RKO (cell line): ENCODE results near the gene ODF2L.
A peak's percentile ranks its signal among the peaks of the same experiment; 100 is the strongest.
"Not testable (repeated sequence)": the region's sequence is repeated elsewhere in the genome, so short reads cannot be mapped to it uniquely, and the experiment has no call there.

Experiments used
- DNase-seq: peaks from one replicate; pipeline ENCODE4 v3.0.0-alpha.2; 2016; ENCODE audit warnings: low spot score

Gene ODF2L

DNA sequence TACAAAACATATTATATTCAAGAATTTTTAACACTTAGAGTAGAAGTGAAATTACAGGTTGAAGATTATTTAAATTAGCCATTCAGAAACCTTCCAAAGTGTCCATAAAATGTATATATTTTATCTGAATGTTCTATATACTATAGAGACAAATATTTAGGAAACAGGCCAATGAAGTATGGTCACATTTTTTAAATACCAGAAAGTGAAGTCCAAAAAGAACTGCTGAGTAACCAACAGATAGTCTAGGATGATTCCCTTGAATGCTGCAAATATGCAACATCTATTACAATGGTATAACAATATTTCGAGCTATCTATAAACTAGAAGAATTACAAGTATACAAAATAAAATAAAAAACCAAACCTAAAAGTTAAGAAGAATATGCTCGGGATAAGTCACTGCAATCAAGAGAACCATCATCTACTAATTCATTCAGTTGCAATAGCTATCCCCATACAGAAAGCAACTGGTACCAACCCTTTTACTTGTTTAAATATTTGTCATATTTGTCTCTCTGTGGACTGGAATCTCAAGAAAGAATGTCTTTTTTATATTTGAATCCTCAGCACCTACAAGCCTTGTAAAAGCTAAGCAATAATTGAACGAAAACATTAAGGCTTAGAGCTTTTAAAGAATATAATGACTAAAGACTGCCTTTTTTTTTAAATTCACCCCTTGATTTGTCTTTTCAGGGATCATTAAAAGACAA, 8.1 kb downstream of the ODF2L start:
- no peak for DNase-seq

DNA sequence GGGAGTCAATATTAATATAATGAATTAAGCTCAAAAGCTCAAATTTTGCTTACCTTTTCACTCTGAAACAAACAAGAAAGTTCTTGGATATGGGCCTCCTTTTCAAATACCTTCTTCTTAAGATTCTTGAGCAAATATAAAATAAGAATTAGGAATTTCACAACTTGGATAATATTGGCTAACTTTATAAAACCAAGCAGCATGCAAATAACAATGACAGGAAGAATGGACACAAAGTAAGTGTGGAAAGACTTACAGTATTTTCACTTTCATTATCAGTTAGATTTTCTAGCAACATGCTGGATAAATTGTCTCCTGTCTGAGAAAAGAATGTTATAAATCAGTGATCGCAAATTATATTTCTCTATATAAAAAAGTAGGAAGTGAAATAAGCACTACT, 13.2 kb downstream of the ODF2L start:
- no peak for DNase-seq

DNA sequence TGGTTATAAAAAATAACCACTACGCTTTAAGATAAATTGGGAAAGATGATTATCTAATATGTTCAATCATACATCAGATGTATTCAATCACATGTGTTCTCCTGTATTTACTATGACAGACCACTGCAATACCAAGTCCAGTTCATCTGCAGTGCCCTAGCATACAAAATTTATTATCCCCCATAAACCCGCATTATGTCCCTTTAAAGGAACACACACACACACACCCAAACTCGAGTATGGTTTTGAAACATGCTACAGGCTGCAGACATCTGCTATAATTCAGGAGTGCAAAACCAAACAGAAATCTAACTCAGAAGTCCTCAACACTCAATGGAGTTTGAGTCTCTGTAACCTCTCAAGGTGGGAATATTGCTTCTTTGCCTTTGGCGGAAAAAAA, 14.9 kb downstream of the ODF2L start:
- DNase-seq = no peak

DNA sequence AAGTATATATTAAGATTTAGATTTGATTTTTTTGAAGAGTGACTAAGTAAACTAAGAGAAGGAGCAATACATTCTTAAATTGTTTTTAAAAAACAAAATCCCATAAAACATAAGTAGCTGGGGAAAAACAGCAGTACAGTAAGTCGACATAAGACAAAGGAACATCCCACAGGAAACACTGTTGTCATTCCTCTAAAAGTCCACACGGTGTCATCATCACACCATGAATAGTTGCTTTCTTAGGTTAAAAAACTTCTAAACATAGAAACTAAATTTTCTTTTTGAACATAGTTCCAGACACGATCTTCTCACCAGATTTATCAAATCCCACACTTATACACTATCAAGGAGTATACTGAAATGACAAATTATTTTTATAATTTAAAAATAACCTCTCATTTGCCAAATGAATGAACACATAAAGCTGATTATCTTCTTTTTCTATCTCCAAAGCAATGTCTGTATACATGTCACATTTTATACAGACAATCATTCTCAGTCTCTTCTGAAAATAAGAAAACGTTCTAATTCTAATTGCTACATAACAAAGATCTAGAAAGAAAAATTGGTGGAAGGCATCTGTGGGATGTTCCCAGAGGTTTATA, 15.8 kb downstream of the ODF2L start:
- DNase-seq = peak; percentile 87

DNA sequence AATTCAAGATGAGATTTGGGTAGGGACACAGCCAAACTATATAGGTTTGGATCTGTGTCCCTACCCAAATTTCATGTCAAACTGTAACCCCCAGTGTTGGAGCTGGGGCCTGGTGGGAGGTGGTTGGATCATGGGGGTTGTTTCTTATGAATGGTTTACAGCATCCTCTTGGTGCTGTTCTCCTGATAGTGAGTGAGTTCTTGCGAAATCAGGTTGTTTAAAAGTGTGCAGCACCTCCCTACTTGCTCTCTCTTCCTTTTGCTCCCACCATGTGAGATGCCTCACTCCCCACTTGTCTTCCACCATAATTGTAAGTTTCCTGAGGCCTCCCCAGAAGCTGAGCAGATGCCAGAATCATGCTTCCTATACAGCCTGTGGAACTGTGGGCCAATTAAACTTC, 17.3 kb downstream of the ODF2L start:
- DNase-seq = no peak

DNA sequence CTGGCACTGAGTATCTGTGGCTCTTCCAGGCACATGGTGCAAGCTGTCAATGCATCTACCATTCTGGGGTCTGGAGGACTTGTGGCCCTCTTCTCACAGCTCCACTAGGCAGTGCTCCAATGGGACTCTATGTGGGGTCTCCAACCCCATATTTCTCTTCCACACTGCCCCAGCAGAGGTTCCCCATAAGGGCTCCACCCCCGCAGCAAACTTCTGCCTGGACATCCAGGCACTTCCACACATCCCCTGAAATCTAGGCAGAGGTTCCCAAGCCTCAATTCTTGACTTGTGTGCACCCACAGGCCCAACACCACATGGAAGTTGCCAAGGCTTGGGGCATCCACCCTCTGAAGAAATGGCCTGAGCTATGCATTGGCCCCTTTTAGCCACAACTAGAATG, 18.8 kb downstream of the ODF2L start:
- DNase-seq = no peak

DNA sequence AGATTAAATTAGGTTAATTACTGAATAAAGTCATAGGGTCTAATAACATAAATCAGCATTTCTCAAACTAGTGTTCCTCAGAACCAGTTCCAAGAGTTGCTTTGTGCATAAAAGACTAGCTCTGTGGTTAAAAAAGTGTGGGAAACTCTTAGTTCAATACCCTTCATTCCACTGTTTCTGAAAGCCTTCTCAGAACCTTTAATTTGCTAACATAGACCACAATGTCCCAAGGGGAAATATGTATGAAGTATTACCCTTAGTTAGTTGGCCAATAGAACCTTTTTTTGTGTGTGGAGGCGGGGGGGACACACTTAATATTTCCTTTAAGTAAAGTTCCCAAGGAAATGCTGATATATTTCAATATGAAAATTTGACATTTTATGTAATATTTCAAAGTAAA, 20.4 kb downstream of the ODF2L start:
- DNase-seq = no peak

DNA sequence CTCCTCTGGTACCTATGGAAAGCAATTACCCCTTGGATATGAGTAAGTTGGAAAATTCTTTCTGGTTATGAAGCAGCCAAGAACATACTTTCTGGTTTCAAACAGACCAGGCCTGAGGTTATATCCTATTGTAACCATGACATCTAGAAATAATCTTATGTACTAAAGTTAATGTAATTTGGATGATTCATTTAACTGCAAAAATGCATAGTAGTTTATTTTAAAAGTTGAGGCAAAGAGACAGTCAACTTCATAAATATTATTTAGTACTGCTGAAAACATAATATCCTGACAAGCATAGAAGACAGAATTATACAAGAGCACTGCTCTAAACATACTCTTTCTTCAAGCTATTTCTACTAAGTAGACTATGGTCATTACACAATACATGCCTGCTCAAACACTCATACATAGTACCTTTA, 25.5 kb downstream of the ODF2L start:
- DNase-seq = no peak

DNA sequence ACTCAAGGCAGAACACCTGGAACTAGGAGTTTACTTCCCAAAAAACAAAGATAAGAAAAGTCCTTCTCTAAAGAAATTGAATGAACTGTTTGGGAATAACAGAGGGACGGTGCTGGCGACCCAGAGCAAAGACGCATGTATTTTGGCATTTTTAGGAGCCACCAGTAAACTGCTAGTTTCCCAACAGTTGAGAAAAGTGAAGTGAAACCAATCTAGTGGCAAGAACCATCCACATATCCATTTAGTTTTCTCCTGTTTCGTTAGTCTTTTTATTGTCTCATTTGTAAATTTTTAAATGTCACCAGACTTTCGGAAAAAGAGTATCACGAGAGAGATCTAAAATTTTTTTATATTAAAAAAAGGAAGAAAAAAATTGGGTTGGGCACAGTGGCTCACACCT, 30.2 kb downstream of the ODF2L start:
- no peak for DNase-seq

DNA sequence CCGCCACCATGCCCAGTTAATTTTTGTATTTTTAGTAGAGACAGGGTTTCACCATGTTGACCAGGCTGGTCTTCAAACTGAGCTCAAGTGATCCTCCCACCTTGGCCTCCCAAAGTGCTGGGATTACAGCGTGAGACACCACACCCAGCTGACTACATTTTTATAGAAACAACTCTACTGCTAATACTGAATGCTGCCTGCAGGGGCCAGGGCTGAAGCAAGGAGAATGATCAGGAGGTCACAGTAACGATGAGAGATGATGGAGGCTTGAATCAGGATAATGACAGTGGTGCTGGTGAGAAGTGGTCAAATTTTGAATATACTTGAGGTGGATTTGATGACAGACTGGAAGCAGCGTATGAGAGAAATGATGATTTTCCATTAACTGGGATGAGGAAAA, 33.3 kb downstream of the ODF2L start:
- peak; percentile 8 for DNase-seq

DNA sequence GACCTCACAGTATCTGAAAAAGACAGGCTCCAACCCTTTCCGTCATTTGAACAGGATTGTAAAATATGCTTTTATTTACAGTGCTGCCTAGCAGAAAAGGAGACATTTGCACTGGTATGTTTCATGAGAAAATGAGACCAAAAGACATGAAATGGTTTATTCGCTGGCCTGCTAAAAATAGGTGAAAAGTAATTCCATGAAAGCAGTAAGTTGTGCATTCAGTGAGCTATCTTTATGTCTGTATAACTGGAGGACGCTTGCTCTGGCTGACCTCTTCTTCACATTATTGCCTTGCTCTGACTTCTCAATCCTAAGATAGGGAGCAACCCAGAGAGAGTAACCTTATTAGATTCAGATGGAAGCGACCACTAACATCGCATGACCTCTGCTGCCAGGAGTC, 38.3 kb downstream of the ODF2L start:
- DNase-seq = no peak

DNA sequence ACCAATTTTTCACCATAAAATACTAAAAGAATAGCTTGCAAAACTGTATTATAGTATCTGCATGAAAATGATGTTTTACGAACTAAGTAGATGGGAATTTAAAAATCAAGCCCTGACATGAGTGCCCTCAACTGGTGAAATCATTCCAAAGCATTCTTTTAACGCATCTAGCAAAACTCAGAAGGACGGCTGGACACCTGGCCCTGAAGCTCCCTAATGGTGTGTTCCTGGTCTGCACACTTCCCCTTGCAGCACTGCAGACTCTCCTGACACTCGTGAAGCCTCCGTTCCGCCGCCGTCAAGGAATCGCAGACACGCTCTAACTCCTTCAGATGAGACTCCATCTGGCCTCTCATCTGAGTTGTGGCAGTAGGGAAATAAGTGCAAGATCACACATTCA, 39.9 kb downstream of the ODF2L start:
- DNase-seq = no peak

DNA sequence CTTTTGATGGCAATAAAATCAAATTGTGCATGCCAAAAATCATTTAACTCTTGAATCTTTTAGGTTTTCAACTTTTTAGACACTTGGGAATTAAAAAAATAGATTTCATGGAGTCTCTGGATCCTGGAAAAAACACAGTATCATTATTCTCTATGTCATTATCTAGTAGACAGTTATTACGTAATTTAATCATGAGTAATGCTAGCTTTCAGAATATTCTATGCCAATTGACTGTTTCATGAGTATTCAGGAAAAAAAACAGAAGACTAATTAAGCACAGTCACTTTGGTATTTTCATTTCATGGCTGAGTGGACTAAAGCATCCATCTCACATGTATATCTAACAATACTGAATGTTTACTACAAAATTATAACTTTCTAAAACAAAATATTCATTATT, 44.0 kb downstream of the ODF2L start:
- DNase-seq = peak; percentile 7

DNA sequence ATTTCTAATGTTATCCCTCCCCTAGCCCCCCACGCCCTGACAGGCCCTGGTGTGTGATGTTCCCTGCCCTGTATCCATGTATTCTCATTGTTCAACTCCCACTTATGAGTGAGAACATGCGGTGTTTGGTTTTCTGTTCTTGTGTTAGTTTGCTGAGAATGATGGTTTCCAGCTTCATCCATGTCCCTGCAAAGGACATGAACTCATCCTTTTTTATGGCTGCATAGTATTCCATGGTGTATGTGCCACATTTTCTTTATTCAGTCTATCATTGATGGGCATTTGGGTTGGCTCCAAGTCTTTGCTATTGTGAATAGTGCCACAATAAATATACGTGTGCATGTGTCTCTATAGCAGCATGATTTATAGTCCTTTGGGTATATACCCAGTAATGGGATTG, 45.9 kb downstream of the ODF2L start:
- DNase-seq = not testable (repeated sequence)

DNA sequence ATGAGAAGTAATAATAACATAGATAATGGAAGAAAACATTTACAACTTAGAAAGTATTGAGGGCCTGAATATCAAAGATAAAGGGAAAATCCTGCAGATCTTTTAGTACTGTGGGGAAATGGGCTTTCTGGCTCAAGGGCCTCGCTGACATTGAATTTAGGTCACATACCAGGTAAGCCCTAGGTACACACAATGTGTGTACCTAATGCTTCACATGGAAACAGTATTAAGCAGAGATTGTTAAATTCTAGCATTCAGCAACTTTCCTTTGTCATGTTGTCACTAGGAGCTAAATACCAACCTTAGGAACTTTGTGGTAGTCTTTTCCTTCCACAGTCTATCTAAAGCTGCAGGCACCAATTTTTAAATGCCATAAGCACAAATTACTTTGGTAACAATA, 49.7 kb downstream of the ODF2L start:
- DNase-seq = no peak

DNA sequence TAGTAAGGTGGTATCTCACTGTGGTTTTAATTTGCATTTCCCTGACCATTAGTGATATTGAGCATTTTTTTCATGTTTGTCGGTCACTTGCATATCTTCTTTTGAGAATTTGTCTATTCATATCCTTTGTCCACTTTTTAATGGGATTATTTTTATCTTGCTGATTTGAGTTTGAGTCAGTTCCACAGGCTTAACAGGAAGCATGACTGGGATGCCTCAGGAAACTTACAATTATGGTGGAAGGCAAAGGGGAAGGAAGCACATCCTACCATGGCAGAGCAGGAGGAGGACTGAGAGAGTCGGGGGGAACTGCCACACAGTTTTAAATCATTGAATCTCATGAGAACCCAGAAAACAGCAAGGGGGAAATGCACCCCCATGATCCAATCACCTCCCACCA, 51.1 kb downstream of the ODF2L start:
- no peak for DNase-seq

DNA sequence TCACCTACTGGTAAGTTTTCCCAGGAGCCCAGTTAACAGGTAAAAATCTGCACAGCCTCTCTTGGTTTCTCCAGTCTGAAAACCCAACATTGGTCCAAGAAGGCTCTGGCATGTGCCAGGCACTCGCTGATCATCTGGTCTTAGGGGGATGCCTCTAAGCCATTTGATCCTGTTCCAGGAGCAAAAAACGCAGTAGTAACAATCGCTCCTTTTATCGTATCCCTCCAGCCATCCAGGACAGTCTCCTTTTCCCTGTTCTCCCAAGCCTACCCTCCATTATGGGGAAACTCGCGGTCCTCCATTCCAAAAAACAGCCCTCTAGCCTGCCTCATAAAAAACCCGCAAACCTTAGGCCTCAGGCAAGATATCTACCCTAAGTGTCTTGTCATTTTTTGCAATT, 56.2 kb downstream of the ODF2L start:
- DNase-seq = no peak

DNA sequence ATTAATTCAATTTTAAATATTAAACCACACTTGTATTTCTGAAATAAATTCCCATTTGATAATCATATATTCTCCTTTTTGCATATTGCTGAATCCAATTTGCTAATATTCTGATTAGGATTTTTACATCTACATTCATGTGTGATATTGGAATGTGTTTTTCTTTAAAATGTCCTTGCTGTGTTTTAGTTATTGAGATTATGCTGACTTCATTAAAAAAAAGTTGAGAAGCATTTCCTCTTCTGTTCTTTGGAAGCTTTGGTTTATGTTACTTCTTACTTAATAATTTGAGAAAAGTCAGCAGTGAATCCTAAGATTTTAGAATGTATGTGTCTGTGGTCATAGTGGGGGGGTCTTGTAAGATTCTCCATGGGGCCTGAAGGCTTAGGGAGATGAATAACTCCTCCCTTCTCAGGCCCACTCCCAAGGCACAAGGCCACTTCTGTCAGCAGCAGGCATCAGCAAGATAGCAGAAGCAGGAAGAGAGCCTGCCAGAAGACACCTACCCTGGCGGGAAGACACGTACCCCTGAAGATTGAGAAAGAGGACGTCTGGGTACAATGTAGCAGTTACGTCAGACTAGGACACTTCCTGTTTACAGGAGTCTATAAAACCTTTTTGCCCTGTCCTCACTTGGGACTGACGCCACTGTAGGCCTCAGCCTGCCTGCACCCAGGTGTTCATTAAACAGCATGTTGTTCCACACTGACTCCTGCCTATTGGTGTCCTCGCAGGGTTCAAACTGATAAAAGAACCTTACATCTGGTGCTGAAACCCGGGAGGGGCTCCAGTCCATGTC, 56.9 kb downstream of the ODF2L start:
- no peak for DNase-seq

DNA sequence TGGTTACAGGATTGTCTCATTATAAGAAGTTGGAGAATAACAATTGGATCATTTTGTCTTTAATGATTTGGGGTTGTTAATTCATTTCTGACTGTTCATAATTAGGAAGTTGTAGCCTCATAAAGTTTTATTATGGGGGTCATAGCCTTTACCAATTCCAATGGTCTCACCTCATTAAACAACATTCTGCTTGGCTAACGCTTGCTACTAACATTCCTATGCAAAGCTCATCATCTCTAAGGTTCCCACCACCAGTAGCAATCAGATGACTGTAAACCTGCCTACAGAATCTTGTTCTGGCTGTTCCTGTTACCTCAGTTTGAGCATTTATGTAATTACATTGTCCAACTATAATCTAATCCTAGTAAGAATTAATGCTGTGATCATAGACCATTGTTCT, 60.2 kb downstream of the ODF2L start:
- DNase-seq = no peak

DNA sequence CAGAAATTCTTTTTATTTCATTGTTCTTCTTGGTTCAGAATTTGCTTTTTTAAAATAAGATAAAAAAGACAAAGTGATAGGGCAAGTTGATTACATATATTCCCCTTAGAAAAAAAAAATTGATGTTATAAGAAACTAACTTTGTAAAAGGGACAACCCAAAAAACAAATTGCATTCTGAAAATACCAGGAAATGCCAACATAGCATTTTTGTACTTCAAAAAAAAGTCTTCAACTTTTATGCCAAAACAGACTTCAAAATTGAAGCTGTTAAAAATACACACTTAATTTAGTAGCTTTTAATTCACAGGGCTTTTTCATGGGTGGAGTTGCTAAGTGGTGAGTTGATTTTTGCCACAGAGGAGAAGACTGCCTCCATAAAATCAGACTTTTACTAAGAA, 70.9 kb downstream of the ODF2L start:
- no peak for DNase-seq

DNA sequence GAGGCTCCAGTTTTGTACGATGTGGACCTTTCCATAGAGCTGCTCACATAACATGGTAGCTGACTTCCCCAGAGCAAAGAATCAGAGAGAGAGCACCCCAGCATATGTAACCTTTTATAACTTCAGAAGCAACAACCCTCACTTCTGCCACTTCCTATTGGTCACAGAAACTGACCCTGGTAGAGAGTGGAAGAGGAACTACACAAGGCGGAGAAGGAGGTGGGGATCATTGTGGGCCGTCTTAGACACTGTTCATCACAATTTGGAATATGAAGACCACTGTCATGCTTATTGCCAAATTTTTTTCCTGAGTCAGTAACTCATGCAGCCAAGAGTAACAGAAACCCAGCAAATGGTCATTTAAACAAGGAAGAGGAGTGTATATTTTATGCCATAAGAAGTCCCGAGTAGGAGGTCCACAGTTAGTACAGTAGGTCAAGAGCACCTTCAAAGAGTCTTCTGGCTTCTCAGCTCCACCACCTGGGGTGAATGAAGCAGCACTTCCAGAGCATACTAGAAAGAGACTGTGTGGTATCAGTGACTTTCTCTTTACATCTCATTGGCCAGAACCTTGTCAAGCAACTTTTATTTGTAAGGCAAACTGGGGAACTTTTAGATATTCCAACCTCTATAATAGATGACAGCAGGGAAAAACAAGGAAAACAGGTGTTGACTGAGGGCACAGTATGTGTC, 71.8 kb downstream of the ODF2L start:
- no peak for DNase-seq

DNA sequence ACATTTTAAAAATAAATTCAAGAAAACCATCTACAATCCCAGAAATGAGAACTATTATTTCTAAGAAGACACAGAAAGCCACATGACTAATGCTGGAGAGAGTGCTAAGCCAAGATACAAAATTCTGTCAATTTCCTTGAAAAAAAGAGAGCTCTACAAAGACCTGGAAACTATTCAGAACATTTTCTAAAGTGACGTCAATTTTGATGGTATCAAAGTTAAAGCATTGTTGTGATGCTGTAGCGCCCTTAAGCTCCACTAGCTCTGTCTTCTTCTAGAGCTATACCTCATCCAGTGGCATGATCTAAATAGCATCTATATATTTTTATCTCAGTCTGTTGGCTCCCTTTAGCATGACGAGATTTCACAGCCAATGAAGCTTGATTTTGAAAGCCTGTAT, 73.9 kb downstream of the ODF2L start:
- no peak for DNase-seq

DNA sequence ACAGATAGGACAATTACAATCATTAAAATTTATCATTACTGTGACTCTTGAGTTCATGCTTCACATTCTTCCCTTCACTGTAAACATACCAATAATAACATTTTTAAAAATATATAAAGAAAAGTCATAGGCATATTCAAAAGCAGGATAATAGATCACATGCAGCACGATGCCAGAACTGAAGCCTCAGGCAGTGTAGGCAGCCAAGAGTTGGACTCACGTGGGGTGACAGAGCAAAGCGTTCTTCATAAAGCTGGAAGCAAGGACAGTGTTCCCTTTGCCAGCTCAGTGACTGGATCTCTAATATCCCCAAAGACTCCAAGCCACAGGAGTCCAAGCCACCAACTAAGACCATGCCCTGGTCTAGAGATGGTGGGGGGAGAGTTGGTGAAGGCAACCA, 77.7 kb downstream of the ODF2L start:
- no peak for DNase-seq
